DOHH2 (cell line): ENCODE measurements around the gene MANSC4.

Source experiments
- CTCF ChIP-seq: fragments of 200-600 bp; sonication (generic); IDR thresholded peaks from one replicate; pipeline ENCODE4 v1.5.1; 2014; ENCODE audit warnings: antibody characterized with exemption, mild to moderate bottlenecking, low read depth, low read length; ENCODE audit not compliant: poor library complexity, severe bottlenecking
- EZH2phosphoT487 ChIP-seq: fragments of 200-600 bp; sonication (generic); IDR thresholded peaks from 2 replicates; pipeline ENCODE4 v1.6.1; 2017; ENCODE audit warnings: borderline replicate concordance, mild to moderate bottlenecking, antibody characterized with exemption, low read length, moderate library complexity, mixed read lengths

- no peak for TF ChIP-seq EZH2phosphoT487
- no peak for TF ChIP-seq CTCF
These were observed 10.8 kb downstream of the MANSC4 start for GRCh38 chr12:27769142-27769673.
